CD4-positive, alpha-beta T cell treated with Interleukin-6 for 4 hours (primary cell): ENCODE data around the gene DNASE2B.

Source experiments
- DNase-seq: peaks from one replicate; pipeline ENCODE4 v3.0.0-alpha.2; 2020; ENCODE audit warnings: mixed read lengths

Gene DNASE2B

DNA sequence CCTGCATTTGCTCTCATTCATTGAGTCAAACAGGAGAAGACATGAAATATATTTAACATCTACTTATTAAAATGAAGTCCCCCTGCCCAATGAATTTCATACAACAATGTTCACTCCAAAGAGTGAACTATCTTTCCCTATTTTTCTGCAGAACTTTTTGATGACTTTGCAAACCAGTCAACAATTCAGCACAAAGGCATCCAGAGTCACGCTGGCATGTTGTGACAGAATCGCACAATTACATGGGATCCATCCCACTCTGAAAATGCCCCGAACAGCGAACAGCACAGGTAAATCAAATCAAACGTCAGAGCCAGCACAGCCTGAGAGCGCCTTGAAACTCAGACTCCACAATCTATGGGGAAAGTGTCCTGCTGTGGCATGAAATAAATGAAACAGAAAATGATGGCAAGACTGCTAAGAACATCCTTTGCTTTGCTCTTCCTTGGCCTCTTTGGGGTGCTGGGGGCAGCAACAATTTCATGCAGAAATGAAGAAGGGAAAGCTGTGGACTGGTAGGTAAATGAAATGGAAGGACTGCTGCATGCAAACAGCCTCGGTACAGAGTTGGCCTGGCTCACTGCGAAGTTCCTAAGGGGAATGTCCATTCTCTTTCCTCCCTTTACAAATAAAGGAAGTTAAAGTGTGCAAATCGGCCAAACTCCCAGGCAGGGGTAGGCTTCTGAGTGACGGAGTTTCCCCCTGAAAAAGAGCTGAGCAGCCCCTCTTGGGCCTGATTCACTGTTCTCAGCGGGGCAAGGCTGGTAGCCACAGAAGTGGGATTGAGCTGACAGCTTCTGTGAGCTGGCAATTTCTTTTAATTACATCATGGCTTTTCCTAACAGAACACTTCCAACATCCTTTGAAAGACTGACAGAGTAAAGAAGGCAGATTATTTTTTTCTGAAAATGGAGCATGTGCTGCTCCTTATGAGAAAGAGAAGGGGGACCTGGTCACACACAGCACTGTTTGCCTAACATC lies at the start of gene DNASE2B:
TSS of gene DNASE2B (plus strand) at position 310 of the 981 bp plus-strand sequence. CDS start at position 391, 81 bp downstream.
- no peak for DNase-seq

- DNase-seq, result no peak
Measured at GRCh38 chr1:84348759-84349158, 49.5 kb upstream of the DNASE2B start.

DNA sequence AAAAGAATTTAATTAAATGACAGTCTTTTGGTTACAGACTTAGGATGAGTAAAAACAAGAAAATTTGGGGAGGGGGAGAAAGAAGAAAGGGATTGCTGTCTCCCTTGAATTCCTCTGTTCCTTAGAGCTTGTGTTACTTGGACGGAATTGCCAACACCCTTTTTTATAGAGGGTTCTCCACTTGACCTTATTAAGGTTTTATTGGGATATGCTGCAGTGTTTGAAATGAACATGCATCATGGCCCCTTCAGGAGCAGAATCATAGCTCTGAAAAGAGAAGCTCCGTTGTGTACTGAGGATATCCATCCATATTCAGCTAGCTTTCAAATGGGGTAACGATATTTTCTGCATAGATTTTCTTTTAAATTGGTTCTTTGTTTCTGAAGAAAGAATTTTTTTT lies 48.2 kb upstream of the DNASE2B start:
- DNase-seq, result no peak

GRCh38 chr1:84350550-84350949 lies 47.7 kb upstream of the DNASE2B start:
- DNase-seq, result no peak

DNA sequence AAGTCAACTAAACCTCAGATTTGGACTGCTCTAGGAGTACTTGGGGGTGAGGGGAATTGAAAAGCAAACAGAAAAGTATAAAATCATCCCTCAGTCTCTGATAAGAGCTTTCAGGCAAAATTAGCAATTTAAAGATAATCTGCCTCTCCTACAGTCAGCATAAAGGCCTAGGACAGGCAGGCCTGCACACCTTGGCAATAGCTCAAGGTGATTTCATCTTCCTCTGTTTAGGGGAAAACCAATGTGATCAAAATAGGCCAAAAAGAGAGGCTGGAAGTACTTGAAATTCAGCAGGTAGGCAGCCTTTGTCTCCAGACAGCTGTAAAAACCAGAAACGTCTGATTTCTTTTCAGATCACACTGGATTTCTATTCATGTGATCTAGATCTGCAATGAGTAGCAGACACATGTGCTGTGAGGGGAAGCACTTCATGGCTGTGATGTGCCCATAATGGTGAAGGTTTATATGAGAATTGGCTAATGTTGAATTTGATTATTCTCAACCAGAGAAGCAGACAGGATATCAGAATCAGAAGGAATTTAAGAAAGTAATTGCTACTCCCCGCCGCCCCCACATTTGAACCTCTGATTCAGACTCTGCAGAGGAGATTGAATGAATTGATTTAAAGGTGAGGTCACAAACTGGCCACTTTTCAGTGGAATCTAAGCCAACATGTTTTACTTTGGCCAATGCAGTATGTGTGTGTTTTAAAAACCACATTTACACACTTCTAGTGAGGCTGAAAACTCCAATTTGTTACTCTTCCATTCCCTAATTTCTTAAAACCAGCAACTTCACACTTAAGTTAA lies 45.8 kb upstream of the DNASE2B start:
- DNase-seq, result no peak

GRCh38 chr1:84353695-84354094 lies 44.6 kb upstream of the DNASE2B start:
- no peak for DNase-seq

GRCh38 chr1:84355556-84355955 lies 42.7 kb upstream of the DNASE2B start:
- DNase-seq, result no peak

DNA sequence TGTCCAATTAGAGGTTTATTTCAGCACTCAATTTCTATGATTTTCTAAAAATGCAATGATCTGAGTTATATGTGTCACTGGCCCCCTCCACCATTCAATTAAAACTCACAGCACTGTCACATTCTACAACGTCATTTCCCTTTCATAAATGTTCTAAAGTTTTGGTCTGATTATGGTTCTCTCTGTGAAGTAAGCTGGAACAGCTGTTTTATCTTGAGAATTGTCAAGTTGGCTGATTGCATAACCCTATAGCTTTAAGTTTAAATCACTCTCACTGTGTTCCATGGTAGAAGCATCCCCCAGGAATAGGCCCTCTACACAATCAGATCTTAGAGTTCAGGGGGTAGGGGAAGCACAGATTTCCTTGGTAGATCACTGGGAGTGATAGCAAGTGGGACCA lies 41.4 kb upstream of the DNASE2B start:
- no peak for DNase-seq

- no peak for DNase-seq
Measured at GRCh38 chr1:84358695-84359094, 39.6 kb upstream of the DNASE2B start.

DNA sequence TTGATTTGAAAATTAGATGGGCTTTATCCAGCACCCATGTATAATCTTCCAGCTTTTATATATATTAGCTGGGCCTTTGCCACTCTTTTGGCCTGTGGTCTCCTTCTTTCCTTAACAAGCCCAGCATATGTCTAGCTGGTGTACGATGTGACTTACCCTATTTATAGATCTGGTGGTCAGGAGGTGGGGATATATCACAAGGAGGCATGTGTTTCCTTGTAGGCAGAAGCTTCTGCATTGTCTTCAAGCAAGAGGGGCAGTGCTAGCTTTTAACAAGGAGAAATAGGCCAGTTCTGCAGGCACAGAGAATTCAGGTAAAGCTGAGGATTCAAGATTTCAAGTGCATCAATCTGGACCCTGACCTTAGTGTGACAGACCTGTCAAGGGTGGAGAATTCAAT lies 38.0 kb upstream of the DNASE2B start:
- DNase-seq, result no peak

- no peak for DNase-seq
Measured at GRCh38 chr1:84361796-84362195, 36.5 kb upstream of the DNASE2B start.

DNA sequence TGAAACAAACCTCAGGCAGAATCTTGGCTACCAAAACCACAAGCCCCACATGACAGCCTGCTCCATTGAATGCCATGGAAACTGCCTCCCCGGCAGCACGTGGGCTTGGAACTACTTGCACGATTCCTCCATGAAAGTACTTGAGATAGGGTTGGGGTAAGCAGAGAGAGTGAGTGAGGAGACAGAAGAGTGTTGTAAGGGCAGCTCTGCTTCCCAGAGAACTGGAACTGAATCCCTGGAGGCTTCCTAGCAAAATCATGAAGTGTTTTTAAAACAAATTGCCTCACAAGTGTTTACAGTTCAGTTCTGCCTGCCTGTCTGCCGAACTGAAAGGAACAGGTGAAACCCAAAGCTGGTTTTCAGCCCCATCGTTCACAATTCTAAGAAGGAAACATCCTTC lies 35.3 kb upstream of the DNASE2B start:
- DNase-seq, result no peak

- no peak for DNase-seq
Measured at GRCh38 chr1:84363622-84364021, 34.7 kb upstream of the DNASE2B start.

DNA sequence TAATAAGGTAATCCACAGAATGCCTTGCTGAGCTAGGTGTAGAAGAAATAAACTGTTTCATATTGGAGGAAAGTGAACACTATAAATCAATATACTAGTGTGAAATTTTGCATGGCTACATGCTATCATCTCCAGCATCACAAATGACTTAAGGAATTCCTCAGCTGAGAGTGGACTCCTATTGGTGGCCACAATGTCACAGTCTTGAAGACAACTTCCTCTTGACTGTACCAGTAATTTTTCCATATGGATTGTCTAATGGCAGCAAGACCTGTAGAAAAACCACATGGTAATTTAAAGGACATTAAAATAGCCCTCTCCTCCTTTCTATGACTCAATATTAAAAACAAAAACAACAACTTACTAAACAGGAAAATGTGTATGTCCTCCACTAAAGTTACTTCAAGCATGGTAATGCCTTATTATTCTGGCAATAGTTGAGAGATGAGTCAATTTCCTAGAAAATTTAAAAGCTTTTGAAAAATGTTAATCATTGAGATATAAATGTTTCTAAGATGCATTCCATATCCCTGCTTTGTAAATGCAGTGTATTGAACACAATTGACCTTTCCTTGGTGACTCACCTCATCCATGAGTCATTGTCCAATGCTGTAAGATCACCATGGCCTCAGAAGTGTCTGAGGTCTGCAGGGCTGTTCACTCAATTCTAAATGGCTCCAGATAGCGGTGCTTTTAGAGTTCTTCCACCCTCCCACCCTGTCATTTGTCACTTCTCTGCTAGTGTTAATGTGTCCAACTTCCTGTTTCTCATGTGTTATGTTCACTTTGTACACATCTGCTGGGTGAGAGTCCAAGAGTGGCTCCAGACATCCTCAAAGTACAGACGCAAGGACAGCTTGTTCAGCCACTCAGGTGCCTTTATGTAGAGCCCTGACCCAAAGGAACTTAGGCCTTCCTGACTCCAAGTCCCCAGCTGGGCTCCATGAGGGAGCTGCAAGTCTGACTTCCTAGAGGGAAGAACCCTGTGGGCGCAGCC lies 32.8 kb upstream of the DNASE2B start:
- no peak for DNase-seq

GRCh38 chr1:84366786-84367185 lies 31.5 kb upstream of the DNASE2B start:
- DNase-seq, result no peak

GRCh38 chr1:84367219-84367618 lies 31.1 kb upstream of the DNASE2B start:
- no peak for DNase-seq

- DNase-seq, result no peak
Measured at GRCh38 chr1:84368441-84368840, 29.8 kb upstream of the DNASE2B start.

- DNase-seq, result no peak
Measured at GRCh38 chr1:84370266-84370665, 28.0 kb upstream of the DNASE2B start.

DNA sequence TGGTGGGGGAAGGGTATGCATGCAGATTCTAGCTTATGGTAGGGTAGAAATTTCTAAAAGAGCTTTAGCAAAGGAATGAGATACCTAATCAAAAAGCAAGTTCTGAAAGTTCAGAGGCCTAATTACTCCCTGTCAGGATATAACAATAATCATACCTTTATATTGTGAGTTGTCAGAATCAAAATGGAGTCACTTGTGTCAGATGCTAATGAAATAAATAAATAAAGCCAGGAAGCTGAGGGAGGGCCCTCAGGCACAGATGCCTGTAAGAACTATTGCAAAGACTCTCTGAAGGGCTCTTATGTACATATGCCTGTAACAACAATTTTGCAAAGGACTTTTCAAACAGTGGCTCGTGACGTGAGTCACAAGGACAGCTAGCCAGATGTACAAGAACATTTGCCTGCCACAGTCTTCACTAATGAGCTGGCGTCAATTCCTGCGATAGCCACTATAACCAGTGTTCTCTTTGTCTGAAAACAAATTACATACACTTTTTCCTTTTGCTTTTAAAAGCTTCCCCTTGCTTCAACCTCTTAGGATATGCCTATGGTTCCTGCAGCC lies 27.4 kb upstream of the DNASE2B start:
- no peak for DNase-seq

GRCh38 chr1:84373436-84374141 lies 24.7 kb upstream of the DNASE2B start:
- DNase-seq, result no peak

DNA sequence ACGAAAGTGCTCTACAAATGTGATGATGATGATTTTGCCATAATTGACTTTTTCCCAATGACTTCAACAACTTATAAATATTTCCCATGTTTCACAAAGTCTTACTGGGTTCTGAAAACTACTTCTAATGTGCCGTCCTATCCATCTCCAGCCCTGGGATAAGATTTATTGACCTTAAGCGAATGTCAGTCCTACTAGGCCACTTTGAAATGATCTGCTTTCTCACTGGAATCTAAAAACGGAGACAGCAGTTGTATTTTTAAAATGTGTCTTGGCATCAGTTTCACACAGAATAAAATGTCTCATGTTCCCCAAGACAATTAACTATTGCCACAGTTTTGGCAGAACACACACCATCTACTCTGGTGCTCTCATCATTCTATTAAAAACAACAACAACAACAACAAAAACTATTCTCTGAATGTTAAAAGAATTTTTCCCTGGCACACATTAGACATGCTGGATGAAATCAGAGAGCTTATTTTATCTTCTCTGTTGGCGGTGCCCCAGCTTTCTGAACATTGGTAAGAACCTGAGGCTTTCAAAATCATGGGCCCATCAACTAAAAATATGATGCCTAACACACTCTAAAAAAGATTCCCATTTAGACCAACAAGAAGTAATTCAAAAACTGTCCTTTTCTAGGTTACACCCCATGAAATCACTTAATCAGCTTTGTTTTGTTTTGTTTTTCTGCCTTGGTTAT lies 23.1 kb upstream of the DNASE2B start:
- DNase-seq, result no peak
